Renal cortex interstitium (tissue), 11 donors: ENCODE data around the gene RAB11FIP3. TPM values are rescaled to one million over a fixed set of nuclear protein-coding genes. Genes with fewer than 3 reads are reported as not detected.
"Not testable (repeated sequence)": the region's sequence is repeated elsewhere in the genome, so short reads cannot be mapped to it uniquely, and the experiment has no call there.

Experiments used
- DNase-seq, 11 donors: peaks; one replicate each; pipeline ENCODE4 v3.0.0-alpha.2; 2013; ENCODE audit warnings: low read depth in 9 of 11, low spot score in 4 of 11; ENCODE audit errors: extremely low read depth in 1 of 11
- polyA plus RNA-seq, 3 donors: library from polyadenylated mRNA; unstranded; fragments of 120-200 nt; gene quantifications; one replicate each; pipeline ENCODE4 v1.2.1, GENCODE V29; 2013; ENCODE audit not compliant: insufficient read length in 3 of 3

RAB11FIP3 gene
- polyA plus RNA-seq, 3 donors: 96.3 to 159 (median 104) TPM

DNA sequence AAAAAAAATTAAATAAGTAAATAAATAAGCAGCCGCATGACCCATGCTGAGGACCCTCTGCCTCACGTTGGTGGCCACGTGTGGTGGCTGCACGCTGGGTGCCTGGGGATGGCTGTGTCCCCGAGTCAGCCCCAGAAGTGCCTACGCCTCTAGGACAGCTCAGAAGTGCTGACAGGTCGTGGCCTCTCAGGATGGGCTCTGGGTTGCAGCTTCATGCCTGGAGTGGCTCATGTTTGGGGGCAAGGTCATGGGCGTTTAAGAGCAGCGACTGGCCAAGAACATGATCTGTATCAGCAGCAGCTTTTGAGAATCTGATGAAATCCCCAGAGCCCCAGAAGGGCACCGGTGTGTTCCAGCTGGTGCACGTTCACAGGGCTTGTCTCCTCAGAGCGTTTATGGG lies 75.3 kb downstream of the RAB11FIP3 start:
- DNase-seq: no peak

DNA sequence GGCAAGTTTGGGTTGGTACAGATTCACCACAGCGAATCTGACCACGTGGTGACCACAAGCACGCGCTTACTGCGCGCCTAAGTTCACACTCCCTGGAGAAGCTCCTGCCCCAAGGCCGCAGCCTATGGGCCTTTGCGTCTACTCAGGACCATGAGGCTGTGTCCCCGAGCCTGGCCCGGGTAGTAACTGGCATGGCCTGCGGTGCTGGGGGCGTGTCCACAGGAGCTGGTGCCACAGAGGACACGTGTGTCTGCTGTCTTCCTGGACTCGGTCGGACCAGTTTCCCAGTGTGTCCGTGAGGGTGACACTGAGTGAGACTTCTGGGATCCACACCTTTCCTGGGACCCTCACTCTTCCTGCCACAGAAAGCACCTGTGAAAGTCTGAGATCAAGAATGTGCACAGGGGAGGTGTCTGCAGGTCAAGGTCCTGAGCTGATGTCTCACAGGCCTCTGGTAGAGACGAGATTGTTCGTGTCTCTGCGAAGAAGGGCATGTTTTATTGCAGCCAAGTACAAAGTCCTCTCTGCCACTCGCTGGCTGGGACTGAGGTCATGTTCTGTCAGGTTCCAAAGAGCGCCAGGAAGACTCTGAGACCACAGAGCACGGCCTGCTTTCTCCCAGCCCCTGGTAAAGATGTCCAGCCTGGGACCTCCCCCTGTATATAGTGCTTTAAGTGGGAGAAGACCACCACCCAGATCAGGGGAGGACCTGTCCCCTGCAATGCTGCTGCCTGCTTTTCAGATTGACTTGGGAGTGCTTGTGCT lies 76.9 kb downstream of the RAB11FIP3 start:
- DNase-seq: no peak

- DNase-seq: no peak
Measured at GRCh38 chr16:503150-504071, 78.0 kb downstream of the RAB11FIP3 start.

DNA sequence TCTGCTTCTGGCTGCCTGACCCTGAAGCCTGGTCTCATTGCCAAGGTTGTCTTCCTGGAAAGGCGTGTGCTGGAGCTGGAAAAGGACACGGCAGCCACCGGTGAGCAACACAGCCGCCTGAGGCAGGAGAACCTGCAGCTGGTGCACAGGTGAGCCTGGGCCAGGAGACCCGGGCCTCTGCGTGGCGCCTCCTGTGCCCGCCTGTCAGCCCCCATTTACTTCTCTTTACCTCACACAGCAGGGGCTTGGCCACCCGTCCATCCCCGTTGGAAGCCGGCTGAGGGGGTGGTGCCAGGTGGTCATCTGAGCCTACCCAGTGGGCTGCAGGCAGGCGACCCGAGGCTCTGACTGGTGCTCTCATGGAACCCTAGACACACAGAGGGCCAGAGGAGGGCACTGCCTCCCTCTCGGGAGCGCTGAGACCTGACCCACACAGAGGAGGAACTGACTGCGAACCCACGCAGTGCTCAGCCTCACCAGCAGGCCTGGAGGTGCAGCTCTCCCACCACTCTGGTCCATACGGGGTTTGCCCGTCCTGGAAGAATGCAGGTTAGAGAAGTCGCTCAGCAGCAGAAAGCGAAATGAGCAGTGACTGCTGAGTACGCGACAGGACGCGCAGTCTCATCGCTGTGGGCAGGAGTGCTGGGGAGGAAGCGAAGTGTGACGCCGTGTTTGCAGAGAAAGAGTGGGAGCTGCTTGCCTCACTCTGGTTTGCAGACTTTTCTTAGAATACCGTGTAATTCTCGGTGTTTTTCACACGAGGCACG lies 80.2 kb downstream of the RAB11FIP3 start:
- no peak for DNase-seq

- DNase-seq: no peak
Measured at GRCh38 chr16:506246-506546, 80.7 kb downstream of the RAB11FIP3 start.

GRCh38 chr16:507527-507926 lies 82.1 kb downstream of the RAB11FIP3 start:
- not testable (repeated sequence) for DNase-seq

DNA sequence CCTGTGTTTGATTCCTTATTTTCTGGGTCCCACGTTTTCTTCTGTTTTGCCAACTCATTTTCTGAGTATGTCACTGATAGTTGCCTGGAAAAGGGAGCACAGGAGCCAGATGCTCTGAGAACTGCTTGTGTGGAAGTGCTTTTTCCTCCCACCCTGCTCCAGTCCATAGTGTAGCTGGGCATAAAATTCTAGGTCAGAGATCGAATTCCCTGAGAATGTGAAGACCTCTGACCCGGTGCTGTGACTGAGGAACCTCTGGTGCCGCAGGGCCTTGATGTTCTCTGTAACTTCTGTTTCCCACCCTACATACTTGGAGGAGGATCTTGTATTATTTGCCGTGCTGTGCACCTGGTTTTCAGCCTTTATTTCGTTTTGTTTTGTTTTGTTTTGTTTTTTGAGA lies 82.5 kb downstream of the RAB11FIP3 start:
- no peak for DNase-seq

GRCh38 chr16:508884-509736 lies 83.7 kb downstream of the RAB11FIP3 start:
- DNase-seq: no peak

GRCh38 chr16:510066-510825 lies 84.8 kb downstream of the RAB11FIP3 start:
- DNase-seq: no peak

GRCh38 chr16:512802-513201 lies 87.4 kb downstream of the RAB11FIP3 start:
- no peak for DNase-seq

DNA sequence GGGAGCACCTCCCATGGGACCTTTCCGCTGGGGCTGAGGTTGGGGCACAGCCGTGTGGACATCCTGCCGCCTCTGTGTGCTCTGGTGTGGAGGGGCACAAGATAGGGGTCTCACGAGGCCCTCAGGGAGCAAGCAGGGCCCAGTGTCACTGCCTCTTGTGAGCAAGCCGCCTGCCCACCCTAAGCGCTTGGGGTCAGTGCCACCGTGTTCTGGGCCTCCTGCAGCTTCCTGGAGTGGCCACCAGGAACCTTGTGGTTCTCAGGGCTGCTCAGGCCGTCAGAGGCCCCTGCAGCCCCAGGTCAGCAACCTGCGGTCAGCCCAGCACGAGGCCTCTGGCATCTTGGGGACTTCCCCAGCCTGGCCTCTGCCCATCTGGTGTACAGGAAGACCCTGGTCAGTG lies 88.5 kb downstream of the RAB11FIP3 start:
- DNase-seq: no peak

DNA sequence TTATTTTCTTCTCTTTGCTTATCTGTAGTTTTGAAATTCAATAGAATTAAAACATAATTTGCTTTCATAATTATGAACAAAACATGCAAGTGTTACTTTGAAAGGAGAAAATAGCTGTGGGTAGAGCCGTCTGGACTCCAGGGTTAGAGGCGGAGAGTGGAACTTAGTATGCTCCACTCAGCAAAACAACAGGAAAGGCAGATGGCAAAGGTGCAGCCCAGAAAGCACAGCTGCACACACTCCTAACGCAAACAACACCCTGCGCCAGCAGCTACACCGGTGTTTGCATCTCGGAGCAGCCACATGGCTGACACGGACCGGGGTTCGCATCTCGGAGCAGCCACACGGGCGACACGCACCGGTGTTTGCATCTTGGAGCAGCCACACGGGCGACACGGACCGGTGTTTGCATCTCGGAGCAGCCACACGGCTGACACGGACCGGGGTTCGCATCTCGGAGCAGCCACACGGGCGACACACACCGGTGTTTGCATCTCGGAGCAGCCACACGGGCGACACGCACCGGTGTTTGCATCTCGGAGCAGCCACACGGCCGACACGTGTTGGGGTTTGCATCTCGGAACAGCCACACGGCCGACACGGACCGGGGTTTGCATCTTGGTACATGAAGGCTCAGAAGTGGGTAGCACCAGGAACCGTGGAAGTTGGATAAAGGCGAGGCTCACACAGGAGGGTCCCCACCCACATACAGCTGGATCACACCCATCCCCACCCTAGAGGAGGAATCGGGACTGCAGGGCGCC lies 89.9 kb downstream of the RAB11FIP3 start:
- no peak for DNase-seq

DNA sequence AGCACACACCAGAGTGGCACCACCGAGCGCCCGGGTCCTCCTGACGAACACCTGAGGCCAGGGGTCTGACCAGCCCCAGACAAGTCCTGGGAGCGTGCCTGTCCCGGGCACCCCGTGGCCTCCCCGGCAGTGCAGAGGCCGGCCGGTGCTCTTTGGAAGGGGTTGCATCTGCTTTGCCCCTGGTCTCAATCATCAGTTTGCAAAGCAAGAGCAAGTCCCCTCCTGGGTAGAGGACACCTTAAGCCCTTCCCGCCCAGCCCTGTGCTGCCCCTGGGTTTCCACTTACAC lies 90.4 kb downstream of the RAB11FIP3 start:
- no peak for DNase-seq

DNA sequence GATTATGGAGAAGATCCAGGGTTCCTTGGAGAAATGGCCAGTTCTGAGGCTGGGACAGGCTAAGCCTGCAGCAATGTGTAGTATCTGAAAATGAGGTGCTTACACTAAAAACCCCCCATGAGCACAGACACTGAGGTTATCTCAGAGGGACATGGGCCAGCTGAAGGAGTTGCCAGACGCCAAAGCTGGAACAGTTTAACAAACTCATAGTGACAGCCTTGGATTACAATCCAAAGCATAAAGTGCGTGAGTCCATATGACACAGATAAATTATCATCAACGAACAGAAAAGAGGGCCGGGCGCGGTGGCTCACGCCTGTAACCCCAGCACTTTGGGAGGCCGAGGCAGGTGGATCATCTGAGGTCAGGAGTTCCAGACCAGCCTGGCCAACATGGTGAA lies 90.9 kb downstream of the RAB11FIP3 start:
- DNase-seq: no peak

DNA sequence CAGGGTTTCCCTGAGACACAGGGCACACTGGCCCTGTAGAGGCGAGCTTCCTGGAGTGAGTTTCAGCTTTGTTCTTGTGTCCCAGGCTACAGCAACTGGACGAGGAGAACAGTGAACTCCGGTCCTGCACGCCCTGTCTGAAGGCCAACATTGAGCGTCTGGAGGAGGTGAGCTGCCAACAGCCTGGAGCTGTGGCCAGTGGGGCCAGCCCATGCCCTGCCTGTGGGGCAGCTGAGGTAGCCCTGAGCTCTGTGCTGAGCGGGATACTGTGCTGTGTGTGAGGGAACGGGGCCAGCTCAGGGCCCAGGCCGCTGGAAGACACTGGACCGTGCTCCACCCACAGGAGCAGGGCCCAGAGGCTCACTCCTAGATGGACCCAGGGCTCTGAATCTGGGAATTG lies 93.4 kb downstream of the RAB11FIP3 start:
- DNase-seq: no peak

GRCh38 chr16:519425-519824 lies 94.0 kb downstream of the RAB11FIP3 start:
- no peak for DNase-seq

- no peak for DNase-seq
Measured at GRCh38 chr16:519841-520687, 94.6 kb downstream of the RAB11FIP3 start.
